ENCODE results near the gene GPC4.

GPC4 gene

DNA sequence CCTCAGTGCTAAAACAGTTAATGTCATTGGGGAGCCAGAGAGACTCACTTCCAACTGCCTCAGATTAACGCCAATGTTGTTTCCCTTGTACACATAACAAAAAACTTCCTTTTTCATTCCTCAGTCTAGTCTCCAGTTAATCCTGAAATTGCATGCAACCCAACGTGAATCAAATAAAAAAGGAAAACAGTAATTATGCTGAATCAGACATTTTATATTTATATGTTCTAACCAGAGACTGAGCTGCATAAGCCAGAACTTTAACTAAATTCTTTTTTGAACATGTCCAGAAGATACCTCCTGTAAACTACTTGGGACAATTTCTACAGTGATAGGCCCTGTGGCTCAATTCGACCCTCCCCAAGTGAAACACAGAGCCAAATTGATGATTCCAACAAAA, 4.7 kb downstream of the GPC4 start:
- no peak for DNase-seq (ENCODE audit: extremely low read depth, low read depth)
- TF ChIP-seq, protein P1, sequence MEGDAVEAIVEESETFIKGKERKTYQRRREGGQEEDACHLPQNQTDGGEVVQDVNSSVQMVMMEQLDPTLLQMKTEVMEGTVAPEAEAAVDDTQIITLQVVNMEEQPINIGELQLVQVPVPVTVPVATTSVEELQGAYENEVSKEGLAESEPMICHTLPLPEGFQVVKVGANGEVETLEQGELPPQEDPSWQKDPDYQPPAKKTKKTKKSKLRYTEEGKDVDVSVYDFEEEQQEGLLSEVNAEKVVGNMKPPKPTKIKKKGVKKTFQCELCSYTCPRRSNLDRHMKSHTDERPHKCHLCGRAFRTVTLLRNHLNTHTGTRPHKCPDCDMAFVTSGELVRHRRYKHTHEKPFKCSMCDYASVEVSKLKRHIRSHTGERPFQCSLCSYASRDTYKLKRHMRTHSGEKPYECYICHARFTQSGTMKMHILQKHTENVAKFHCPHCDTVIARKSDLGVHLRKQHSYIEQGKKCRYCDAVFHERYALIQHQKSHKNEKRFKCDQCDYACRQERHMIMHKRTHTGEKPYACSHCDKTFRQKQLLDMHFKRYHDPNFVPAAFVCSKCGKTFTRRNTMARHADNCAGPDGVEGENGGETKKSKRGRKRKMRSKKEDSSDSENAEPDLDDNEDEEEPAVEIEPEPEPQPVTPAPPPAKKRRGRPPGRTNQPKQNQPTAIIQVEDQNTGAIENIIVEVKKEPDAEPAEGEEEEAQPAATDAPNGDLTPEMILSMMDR (IDR thresholded peaks at IDR 0.05; ENCODE audit: low read depth, low read length) = no peak

DNA sequence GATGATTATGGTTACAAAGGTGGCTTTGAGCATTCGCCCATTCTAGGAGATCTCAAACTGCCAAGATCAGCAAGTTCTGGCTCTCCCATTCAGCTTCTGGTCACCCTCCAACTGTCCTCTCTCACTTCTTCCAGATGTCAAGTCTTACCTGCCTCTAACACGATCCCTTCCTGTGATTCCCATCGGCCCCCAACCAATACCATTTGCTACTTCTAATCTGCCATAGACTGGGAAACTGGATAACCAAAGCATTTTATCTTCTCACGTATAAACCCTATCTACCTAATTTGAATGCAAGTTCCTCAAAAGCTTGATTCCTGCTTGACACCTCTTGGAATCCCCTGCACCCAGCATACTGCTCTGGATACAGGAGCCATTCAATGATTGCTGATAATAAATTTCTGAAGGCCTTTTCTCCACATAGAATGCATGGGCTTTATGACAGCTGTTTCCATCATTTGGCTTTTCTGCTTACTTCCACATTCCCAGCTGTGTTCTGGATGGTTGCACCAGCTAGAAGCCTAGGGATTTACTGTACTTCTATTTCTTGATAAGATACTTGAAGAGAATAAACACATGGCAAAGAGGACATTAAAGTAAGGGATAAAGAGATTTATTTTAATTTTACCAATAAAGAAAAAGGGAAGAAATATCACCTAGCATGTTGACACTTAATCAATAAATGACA, 9.6 kb downstream of the GPC4 start:
- TF ChIP-seq, protein P1 (IDR thresholded peaks at IDR 0.05; ENCODE audit: low read depth, low read length) = no peak
- no peak for DNase-seq (ENCODE audit: extremely low read depth, low read depth)

DNA sequence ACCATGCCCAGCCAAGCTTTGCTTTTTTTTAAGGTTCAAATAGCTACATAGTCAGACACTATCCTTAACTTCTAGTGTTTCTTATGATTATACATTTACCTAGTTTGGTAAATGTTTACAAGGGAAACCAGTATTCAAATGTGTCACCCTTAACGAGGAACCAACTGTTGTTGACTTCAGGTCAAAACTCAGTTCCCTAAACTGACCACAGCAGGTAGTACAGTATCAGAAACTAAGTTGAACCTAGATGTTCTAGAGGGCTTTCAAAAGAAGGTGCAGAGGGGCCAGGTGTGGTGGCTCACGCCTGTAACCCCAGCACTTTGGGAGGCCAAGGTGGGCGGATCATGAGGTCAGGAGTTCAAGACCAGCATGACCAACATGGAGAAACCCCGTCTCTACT, 11.3 kb downstream of the GPC4 start:
- TF ChIP-seq, protein P1 (IDR thresholded peaks at IDR 0.05; ENCODE audit: low read depth, low read length) = no peak

DNA sequence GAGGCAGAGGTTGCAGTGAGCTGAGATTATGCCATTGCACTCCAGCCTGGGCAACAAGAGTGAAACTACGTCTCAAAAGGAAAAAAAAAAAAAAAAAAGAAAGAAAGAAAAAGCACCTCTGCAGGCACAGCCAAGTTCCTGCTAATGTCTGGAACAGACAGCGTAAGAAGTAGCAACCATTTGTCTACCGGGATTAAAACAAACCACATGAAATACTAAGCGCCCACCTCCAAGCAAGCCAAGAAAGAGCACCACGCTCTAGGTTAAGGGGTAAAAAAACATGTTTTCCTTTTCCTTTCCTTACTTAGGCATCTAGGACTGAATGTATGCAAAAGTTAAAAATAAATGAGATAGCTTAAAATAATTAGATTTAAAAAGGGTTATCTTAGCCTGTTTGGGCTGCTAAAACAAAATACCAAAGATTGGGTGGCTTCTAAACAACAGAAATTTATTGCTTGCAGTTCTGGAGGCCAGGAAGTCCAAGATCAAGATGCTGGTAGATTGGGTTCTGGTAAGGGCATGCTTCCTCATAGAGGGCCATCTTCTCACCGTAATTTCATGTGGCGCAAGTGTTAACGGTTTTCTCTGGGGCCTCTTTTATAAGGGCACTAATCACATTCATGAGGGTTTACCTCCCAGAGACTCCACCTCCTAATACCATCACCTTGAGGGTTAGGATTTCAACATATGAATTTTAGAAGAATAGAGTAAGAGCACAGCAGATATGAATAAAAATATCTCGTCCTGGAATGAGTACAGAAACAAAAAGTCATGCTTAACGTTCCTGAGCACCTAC, 12.3 kb downstream of the GPC4 start:
- TF ChIP-seq, protein P1 (IDR thresholded peaks at IDR 0.05; ENCODE audit: low read depth, low read length) = no peak
- no peak for DNase-seq (ENCODE audit: extremely low read depth, low read depth)

More for the DNA sequence above, 11.3 kb downstream of the GPC4 start:
- DNase-seq (ENCODE audit: extremely low read depth, low read depth) = no peak

DNA sequence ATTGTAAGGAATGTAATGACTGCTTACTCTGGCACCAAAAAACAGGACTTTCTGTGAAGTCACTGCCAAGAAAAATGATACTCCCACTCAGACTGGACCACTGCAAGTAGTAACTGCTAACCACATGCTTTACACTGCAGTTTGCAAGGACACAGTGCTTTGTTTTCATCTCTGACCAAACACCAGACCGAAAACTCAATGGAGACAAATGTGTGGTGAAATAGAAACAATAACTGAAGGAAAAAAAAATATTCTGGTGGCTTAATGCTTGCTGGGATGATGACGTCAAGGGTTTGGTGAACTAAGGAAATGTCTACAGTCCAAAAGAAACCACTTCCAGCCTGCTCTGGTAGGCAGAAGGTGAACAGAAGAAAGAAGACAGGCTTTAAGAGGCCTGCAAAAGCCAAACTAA, 13.2 kb downstream of the GPC4 start:
- no peak for DNase-seq (ENCODE audit: extremely low read depth, low read depth)
- TF ChIP-seq, protein P1 (IDR thresholded peaks at IDR 0.05; ENCODE audit: low read depth, low read length) = no peak

DNA sequence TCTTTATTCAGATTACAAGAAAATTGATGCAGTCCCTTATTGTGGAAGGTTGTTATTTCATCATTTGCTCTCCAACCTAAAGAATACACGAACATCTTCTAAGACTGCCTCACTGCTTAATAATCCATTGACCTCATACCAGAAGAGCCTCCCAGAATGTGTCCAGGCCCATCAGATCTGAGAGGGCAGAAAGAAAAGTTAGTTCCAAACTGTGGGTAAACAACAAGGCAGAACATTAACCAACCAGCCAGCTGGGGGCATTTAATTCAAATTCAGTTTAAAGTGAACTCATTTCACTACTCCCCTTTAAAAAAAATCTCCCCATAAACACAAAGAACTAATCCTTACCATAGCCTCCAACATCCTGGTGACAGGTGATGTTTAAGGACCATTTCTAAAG, 13.8 kb downstream of the GPC4 start:
- no peak for DNase-seq (ENCODE audit: extremely low read depth, low read depth)
- TF ChIP-seq, protein P1 (IDR thresholded peaks at IDR 0.05; ENCODE audit: low read depth, low read length) = no peak

DNA sequence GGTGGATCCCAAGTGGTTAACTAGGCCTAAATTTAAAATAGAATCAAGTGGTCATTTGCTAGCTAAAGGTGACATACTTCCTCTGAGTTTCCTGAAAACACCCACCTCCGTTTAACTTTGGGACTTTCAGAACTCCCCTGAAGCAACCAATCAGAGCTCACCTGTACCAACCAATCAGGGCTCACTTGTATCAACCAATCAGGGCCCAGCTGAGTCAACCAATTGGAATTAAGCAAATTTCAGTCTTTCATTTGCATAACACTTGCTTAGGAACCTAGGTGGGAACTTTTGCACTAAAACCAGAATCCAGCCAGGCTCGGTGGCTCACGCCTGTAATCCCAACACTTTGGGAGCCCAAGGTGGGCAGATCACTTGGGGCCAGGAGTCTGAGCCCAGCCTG, 15.9 kb downstream of the GPC4 start:
- TF ChIP-seq, protein P1 (IDR thresholded peaks at IDR 0.05; ENCODE audit: low read depth, low read length) = no peak
- DNase-seq (ENCODE audit: extremely low read depth, low read depth) = no peak
